ENCODE measurements around the gene NDUFB7. TPM values are rescaled to one million over a fixed set of nuclear protein-coding genes. Genes with fewer than 3 reads are reported as not detected.
"Not testable (repeated sequence)": the region's sequence is repeated elsewhere in the genome, so short reads cannot be mapped to it uniquely, and the experiment has no call there.

NDUFB7 gene
- total RNA-seq, 2 donors from 2014 or later, result 507 to 534 TPM

GRCh38 chr19:14599548-14600147, 27.8 kb upstream of the NDUFB7 start:
- intact Hi-C loops (cut with DNase I), result no loop called here
- no peaks in the 10 kb centered on the region for H3K36me3 ChIP-seq
- WGBS, result 92% methylated on average over 8 of the region's 8 CpGs
- no peaks in the 10 kb centered on the region for H3K27me3 ChIP-seq (replicated peaks; ENCODE audit: insufficient read depth)
- no peaks in the 10 kb centered on the region for H3K9me3 ChIP-seq
- H3K4me1 ChIP-seq (replicated peaks), result no peaks in the 10 kb centered on the region
- no peak overlapping the region for H3K4me3 ChIP-seq
- H3K27ac ChIP-seq, result no peak overlapping the region
- no peak for DNase-seq (ENCODE audit: low spot score)
- no peak for TF ChIP-seq POLR2A (IDR thresholded peaks at IDR 0.05)
- TF ChIP-seq POLR2AphosphoS5 (IDR thresholded peaks at IDR 0.05), result no peak
- no peak for TF ChIP-seq CTCF (IDR thresholded peaks at IDR 0.05)

GRCh38 chr19:14595558-14595957, 23.7 kb upstream of the NDUFB7 start:
- intact Hi-C loops (cut with DNase I), result no loop called here

GRCh38 chr19:14589433-14589832, 17.6 kb upstream of the NDUFB7 start:
- H3K36me3 ChIP-seq; H3K9me3 ChIP-seq; H3K27me3 ChIP-seq (replicated peaks; ENCODE audit: insufficient read depth); H3K27ac ChIP-seq; DNase-seq (ENCODE audit: low spot score); H3K4me3 ChIP-seq; H3K4me1 ChIP-seq (replicated peaks); intact Hi-C loops (cut with DNase I): not testable (repeated sequence)
- WGBS, result 66% methylated on average over 3 of the region's 4 CpGs

More at GRCh38 chr19:14595558-14595957, 23.7 kb upstream of the NDUFB7 start:
- Histone ChIP-seq H3K4me3 (no peak overlapping the region), H3K27ac (no peak overlapping the region), H3K4me1 (replicated peaks) (no peaks in the 10 kb centered on the region), H3K27me3 (replicated peaks; ENCODE audit: insufficient read depth) (no peaks in the 10 kb centered on the region), H3K36me3 (no peaks in the 10 kb centered on the region), H3K9me3 (no peaks in the 10 kb centered on the region)
- no peak for DNase-seq (ENCODE audit: low spot score)
- TF ChIP-seq POLR2A (IDR thresholded peaks at IDR 0.05) (no peak), POLR2AphosphoS5 (IDR thresholded peaks at IDR 0.05) (no peak), CTCF (IDR thresholded peaks at IDR 0.05) (no peak)
- WGBS, result 91% methylated on average over 3 of the region's 3 CpGs

GRCh38 chr19:14585187-14585586, 13.3 kb upstream of the NDUFB7 start:
- H3K36me3 ChIP-seq; DNase-seq (ENCODE audit: low spot score); intact Hi-C loops (cut with DNase I); H3K27me3 ChIP-seq (replicated peaks; ENCODE audit: insufficient read depth); H3K27ac ChIP-seq; H3K9me3 ChIP-seq; H3K4me3 ChIP-seq; H3K4me1 ChIP-seq (replicated peaks): not testable (repeated sequence)
- 65% methylated on average over 3 of the region's 3 CpGs for WGBS

- DNase-seq (ENCODE audit: low spot score); H3K27me3 ChIP-seq (replicated peaks; ENCODE audit: insufficient read depth); H3K36me3 ChIP-seq; H3K27ac ChIP-seq; H3K9me3 ChIP-seq; H3K4me3 ChIP-seq; intact Hi-C loops (cut with DNase I); H3K4me1 ChIP-seq (replicated peaks): not testable (repeated sequence)
- 89% methylated on average over 4 of the region's 5 CpGs for WGBS
Observed at GRCh38 chr19:14584372-14584771, 12.5 kb upstream of the NDUFB7 start.

- no peak for DNase-seq (ENCODE audit: low spot score)
- no peaks in the 10 kb centered on the region for H3K4me1 ChIP-seq (replicated peaks)
- no peak for TF ChIP-seq POLR2AphosphoS5 (IDR thresholded peaks at IDR 0.05)
- no peak for TF ChIP-seq CTCF (IDR thresholded peaks at IDR 0.05)
- TF ChIP-seq POLR2A (IDR thresholded peaks at IDR 0.05), result no peak
- no peaks in the 10 kb centered on the region for H3K9me3 ChIP-seq
- H3K36me3 ChIP-seq, result no peaks in the 10 kb centered on the region
- WGBS, result 48% methylated on average over 6 of the region's 6 CpGs
- no peaks in the 10 kb centered on the region for H3K27me3 ChIP-seq (replicated peaks; ENCODE audit: insufficient read depth)
- H3K4me3 ChIP-seq, result no peak within 1 kb of the TSS
- intact Hi-C loops (cut with DNase I), result no loop called here
- H3K27ac ChIP-seq, result no peak within 1 kb of the TSS
Observed at GRCh38 chr19:14582894-14583340, 11.1 kb upstream of the NDUFB7 start, which contains the start of gene CLEC17A. Gene CLEC17A, plus strand, starts transcription at chr19:14583084. Its CDS starts 77 bp downstream, at chr19:14583161.
